ENCODE measurements around the gene REEP1.

- TF ChIP-seq CTCF (conservative IDR thresholded peaks at IDR 0.05 in 1 of 2, IDR thresholded peaks at IDR 0.05 in 1 of 2; ENCODE audit: extremely low read depth in 1 of 2, insufficient read depth in 1 of 2, low read depth in 1 of 2, low read length in 2 of 2) (no peak), EZH2 (IDR thresholded peaks at IDR 0.05; ENCODE audit: borderline replicate concordance, low read length) (no peak)
Measured at GRCh38 chr2:86213699-86214502, 123.5 kb downstream of the REEP1 start.

All from mammary epithelial cell (primary cell).